Activated CD8-positive, alpha-beta memory T cell treated with anti-CD3 and anti-CD28 coated beads for 48 hours (primary cell): Measurements from ENCODE around the gene ZNF792.
"Not testable (repeated sequence)": the region's sequence is repeated elsewhere in the genome, so short reads cannot be mapped to it uniquely, and the experiment has no call there.

Experiments used
- DNase-seq, 3 experiments: peaks; one replicate each; pipeline ENCODE4 v3.0.0-alpha.2; 2020; ENCODE audit warnings: low read depth in 2 of 3, low spot score in 2 of 3

Gene ZNF792

GRCh38 chr19:34998777-34999497 is 34.9 kb upstream of the ZNF792 start:
- no peak for DNase-seq

GRCh38 chr19:34998224-34998623 is 34.2 kb upstream of the ZNF792 start:
- not testable (repeated sequence) for DNase-seq

- no peak for DNase-seq
Measured at GRCh38 chr19:34997071-34997617, 33.1 kb upstream of the ZNF792 start.

- no peak for DNase-seq
Measured at GRCh38 chr19:34995551-34995950, 31.5 kb upstream of the ZNF792 start.

GRCh38 chr19:34994643-34995541 is 30.9 kb upstream of the ZNF792 start:
- DNase-seq: no peak

GRCh38 chr19:34994286-34994642 is 30.2 kb upstream of the ZNF792 start:
- DNase-seq: no peak

GRCh38 chr19:34992582-34992981 is 28.6 kb upstream of the ZNF792 start:
- not testable (repeated sequence) for DNase-seq

GRCh38 chr19:34991542-34992333 is 27.7 kb upstream of the ZNF792 start:
- DNase-seq: no peak

GRCh38 chr19:34990578-34991192 is 26.7 kb upstream of the ZNF792 start:
- DNase-seq: peak in 1 of 3 experiments; percentile 43

- no peak for DNase-seq
Measured at GRCh38 chr19:34989298-34989697, 25.3 kb upstream of the ZNF792 start.

- no peak for DNase-seq
Measured at GRCh38 chr19:34988119-34988518, 24.1 kb upstream of the ZNF792 start.

- no peak for DNase-seq
Measured at GRCh38 chr19:34985249-34986022, 21.4 kb upstream of the ZNF792 start.

GRCh38 chr19:34984287-34984686 is 20.3 kb upstream of the ZNF792 start:
- no peak for DNase-seq

GRCh38 chr19:34983786-34984185 is 19.8 kb upstream of the ZNF792 start:
- no peak for DNase-seq

- DNase-seq: no peak
Measured at GRCh38 chr19:34982275-34982674, 18.2 kb upstream of the ZNF792 start.

GRCh38 chr19:34979819-34980640 is 16.0 kb upstream of the ZNF792 start:
- no peak for DNase-seq

- DNase-seq: no peak
Measured at GRCh38 chr19:34976611-34977010, 12.6 kb upstream of the ZNF792 start.

GRCh38 chr19:34975056-34975455 is 11.0 kb upstream of the ZNF792 start:
- DNase-seq: no peak

GRCh38 chr19:34974646-34975045 is 10.6 kb upstream of the ZNF792 start:
- DNase-seq: no peak
